HepG2 (cell line): Measurements from ENCODE around the gene HSPB2.

ENCODE experiments used
- SRF ChIP-seq: IDR thresholded peaks from 2 replicates; pipeline ENCODE4 v1.6.1; 2011; ENCODE audit warnings: mild to moderate bottlenecking, low read depth, low read length, moderate library complexity
- ZNF3 ChIP-seq: IDR thresholded peaks from 2 replicates; pipeline ENCODE4 v1.7.0; 2017; ENCODE audit warnings: inconsistent platforms
- TF ChIP-seq, protein P1 (sequence below), 2 experiments: fragments of 450-650 bp in 1 of 2; sonication (generic) in 1 of 2; formaldehyde crosslinking; IDR thresholded peaks; 2 replicates each; pipeline versions ENCODE4 v1.5.0 to v1.8.0; 2020 to 2022; ENCODE audit warnings: mild to moderate bottlenecking in 1 of 2, missing genetic modification reagents in 1 of 2
- TF ChIP-seq, protein P2 (sequence below): sonication (generic); formaldehyde crosslinking; IDR thresholded peaks from 2 replicates; pipeline ENCODE4 v1.5.0; 2020; ENCODE audit warnings: mild to moderate bottlenecking, missing genetic modification reagents, moderate library complexity
- TF ChIP-seq, protein P3 (sequence below): sonication (generic); formaldehyde crosslinking; IDR thresholded peaks from 2 replicates; pipeline ENCODE4 v1.8.0; 2022; ENCODE audit warnings: mild to moderate bottlenecking, missing genetic modification reagents
- TF ChIP-seq, protein P4 (sequence below): sonication (generic); formaldehyde crosslinking; IDR thresholded peaks from 2 replicates; pipeline ENCODE4 v1.5.1; 2020; ENCODE audit warnings: mild to moderate bottlenecking, missing genetic modification reagents

DNA sequence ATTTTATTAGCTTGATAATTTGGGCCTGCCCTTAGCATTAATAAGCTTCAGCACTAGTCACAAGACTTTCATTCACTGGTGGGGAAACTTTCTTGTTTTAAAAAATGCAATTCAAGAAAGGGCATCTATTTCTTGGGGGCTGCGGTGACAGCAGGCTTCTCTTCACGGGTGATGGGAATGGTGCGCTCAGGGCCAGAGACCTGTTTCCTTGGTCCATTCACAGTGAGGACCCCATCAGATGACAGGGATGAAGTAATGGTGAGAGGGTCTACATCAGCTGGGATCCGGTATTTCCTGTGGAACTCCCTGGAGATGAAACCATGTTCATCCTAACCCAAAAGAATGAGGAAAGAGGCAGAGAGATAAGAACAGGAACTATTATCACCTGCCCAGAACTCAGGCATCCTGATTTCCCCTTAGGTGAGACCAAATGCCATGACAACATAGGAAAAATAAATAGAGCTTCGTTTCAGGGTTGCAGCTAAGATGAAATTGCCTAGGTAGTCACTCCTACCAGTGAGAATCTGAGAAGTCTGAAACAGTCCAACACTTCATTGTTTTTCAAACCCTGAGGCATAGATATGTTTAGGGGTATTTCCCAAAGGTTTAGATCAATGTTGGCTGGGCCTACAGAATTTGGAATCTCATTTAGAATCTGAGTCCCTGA lies 3.8 kb upstream of the HSPB2 start:
- TF ChIP-seq, protein P1, sequence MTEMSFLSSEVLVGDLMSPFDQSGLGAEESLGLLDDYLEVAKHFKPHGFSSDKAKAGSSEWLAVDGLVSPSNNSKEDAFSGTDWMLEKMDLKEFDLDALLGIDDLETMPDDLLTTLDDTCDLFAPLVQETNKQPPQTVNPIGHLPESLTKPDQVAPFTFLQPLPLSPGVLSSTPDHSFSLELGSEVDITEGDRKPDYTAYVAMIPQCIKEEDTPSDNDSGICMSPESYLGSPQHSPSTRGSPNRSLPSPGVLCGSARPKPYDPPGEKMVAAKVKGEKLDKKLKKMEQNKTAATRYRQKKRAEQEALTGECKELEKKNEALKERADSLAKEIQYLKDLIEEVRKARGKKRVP (CRISPR knock-in tag; IDR thresholded peaks at IDR 0.05): no peak
- TF ChIP-seq, protein P2, sequence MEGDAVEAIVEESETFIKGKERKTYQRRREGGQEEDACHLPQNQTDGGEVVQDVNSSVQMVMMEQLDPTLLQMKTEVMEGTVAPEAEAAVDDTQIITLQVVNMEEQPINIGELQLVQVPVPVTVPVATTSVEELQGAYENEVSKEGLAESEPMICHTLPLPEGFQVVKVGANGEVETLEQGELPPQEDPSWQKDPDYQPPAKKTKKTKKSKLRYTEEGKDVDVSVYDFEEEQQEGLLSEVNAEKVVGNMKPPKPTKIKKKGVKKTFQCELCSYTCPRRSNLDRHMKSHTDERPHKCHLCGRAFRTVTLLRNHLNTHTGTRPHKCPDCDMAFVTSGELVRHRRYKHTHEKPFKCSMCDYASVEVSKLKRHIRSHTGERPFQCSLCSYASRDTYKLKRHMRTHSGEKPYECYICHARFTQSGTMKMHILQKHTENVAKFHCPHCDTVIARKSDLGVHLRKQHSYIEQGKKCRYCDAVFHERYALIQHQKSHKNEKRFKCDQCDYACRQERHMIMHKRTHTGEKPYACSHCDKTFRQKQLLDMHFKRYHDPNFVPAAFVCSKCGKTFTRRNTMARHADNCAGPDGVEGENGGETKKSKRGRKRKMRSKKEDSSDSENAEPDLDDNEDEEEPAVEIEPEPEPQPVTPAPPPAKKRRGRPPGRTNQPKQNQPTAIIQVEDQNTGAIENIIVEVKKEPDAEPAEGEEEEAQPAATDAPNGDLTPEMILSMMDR (CRISPR knock-in tag): no peak
- TF ChIP-seq, protein P3, sequence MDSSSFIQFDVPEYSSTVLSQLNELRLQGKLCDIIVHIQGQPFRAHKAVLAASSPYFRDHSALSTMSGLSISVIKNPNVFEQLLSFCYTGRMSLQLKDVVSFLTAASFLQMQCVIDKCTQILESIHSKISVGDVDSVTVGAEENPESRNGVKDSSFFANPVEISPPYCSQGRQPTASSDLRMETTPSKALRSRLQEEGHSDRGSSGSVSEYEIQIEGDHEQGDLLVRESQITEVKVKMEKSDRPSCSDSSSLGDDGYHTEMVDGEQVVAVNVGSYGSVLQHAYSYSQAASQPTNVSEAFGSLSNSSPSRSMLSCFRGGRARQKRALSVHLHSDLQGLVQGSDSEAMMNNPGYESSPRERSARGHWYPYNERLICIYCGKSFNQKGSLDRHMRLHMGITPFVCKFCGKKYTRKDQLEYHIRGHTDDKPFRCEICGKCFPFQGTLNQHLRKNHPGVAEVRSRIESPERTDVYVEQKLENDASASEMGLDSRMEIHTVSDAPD (CRISPR knock-in tag): no peak
- TF ChIP-seq, protein P4, sequence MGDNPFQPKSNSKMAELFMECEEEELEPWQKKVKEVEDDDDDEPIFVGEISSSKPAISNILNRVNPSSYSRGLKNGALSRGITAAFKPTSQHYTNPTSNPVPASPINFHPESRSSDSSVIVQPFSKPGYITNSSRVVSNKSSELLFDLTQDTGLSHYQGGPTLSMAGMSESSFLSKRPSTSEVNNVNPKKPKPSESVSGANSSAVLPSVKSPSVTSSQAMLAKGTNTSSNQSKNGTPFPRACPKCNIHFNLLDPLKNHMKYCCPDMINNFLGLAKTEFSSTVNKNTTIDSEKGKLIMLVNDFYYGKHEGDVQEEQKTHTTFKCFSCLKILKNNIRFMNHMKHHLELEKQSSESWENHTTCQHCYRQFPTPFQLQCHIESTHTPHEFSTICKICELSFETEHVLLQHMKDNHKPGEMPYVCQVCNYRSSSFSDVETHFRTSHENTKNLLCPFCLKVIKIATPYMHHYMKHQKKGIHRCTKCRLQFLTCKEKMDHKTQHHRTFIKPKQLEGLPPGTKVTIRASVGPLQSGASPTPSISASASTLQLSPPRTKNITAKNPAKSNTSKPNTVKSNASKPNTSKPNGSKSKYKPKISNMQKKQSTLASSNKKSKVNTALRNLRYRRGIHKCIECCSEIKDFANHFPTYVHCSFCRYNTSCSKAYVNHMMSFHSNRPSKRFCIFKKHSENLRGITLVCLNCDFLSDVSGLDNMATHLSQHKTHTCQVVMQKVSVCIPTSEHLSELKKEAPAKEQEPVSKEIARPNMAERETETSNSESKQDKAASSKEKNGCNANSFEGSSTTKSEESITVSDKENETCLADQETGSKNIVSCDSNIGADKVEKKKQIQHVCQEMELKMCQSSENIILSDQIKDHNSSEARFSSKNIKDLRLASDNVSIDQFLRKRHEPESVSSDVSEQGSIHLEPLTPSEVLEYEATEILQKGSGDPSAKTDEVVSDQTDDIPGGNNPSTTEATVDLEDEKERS (CRISPR knock-in tag): no peak
- TF ChIP-seq ZNF3 (CRISPR knock-in tag) (no peak), SRF (no peak)
